RCC 7860 (cell line): Measurements from ENCODE around the gene RASA3.
"Not testable (repeated sequence)": the region's sequence is repeated elsewhere in the genome, so short reads cannot be mapped to it uniquely, and the experiment has no call there.

Experiments
- DNase-seq: peaks from one replicate; pipeline ENCODE4 v3.0.0-alpha.2; 2015; ENCODE audit warnings: low spot score
- FAIRE-seq: peaks from 2 replicates; lab custom pipeline; 2012; peaks lifted over from hg19 to GRCh38; lab: Jason Lieb, UNC

Gene RASA3

DNA sequence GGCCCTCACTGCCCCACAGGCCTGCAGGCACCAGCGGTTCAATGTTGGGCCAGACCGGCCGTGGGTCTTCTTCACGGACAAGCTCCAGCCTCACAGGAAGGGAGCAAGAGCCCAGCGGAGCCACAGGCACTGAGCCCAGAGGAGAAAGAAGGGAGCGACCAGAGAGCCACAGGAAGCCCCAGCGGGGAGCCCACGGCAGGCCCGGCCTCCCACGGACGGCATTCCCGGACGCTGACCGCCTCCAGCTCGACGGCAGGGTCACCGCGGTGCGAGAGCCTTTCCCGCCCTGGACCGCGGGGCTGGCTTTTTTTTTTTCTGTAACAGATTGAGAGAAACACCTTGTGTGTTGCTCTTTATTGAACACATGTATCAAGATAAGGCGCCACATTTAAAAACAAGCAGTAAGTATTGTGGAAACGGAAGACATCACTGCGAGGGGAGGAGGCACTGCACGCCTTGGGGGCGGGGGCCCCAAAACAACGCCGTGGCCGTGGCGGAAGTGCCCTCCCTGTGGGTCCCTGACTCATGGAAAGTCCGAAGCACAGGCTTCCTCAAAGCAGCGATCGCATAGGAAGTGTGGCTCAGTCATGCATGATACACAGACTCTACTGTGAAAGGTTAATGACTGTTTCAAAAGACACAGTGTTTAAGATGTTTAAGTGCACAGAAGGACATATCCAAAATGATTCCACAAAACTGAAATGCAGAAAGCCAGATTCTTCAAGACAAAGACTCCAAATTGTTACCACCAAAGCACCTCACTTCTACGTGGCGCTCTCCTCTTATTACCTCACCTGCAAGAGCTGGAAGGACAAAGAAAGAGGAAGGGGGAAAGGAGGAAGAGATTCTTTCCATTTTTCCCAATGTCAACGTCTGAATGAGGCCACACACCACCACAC lies 3.5 kb downstream of the RASA3 start:
- peak; percentile 88 for FAIRE-seq
- peak; percentile 82 for DNase-seq

- DNase-seq = no peak
- no peak for FAIRE-seq
Observed at GRCh38 chr13:114128348-114128623, 4.1 kb downstream of the RASA3 start.

GRCh38 chr13:114127473-114128347 lies 4.7 kb downstream of the RASA3 start:
- DNase-seq (no peak), FAIRE-seq (no peak)

DNA sequence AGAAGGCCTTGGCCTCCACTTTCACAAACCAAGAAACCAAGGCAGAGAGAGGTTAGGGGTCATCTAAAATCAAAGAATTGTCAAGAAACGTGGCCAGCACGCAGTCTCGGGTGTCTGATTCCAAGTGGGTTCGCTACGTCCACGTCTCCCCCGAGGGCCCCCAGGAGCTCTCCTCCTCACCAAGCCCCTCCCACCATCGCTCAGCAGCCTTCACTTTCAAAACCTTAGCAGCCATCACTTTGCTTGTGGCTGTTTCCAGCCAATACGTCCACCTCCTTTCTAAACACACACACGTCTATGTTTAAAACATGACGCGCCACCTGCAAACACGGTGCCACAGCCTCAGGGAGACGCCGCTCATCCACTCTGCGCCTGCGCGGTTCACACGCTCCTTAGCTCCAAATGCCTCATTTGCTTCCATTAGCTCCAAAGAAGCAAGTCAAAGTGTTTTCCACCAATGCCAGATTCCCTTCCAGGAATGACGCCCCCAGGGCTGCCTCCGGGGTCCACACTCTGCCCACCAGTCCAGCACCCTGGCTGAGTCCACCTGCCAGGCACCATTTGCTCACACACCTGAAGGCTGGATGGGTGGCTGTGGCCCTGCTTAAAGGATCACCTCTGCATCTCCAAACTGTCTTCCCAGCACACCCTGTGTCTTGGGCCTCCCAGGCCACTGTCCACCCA lies 5.5 kb downstream of the RASA3 start:
- no peak for DNase-seq
- no peak for FAIRE-seq

- not testable (repeated sequence) for FAIRE-seq, DNase-seq
Observed at GRCh38 chr13:114126086-114126485, 6.3 kb downstream of the RASA3 start.

- no peak for FAIRE-seq
- no peak for DNase-seq
Observed at GRCh38 chr13:114125589-114125988, 6.8 kb downstream of the RASA3 start.

GRCh38 chr13:114124921-114125320 lies 7.5 kb downstream of the RASA3 start:
- no peak for FAIRE-seq
- DNase-seq = peak; percentile 53

DNA sequence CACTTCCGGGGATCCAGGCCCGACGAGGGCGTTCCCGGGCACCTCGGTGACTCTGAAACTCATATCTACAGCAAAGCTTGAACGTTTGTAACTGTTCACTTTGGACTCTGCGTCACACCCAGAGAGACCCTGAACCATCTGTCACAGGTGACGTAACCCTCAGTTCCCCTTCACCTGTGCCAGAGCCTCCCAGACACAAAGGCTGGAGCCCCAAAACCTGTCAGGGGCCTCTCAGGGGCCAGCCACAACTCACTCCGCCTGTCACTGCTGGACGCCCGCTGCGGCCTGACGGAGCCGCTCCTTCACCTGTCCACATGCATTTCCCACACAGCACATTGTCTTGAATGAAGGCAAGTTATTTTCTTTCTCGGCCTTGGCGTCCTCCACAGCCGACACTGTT lies 8.0 kb downstream of the RASA3 start:
- no peak for FAIRE-seq
- DNase-seq = no peak

DNA sequence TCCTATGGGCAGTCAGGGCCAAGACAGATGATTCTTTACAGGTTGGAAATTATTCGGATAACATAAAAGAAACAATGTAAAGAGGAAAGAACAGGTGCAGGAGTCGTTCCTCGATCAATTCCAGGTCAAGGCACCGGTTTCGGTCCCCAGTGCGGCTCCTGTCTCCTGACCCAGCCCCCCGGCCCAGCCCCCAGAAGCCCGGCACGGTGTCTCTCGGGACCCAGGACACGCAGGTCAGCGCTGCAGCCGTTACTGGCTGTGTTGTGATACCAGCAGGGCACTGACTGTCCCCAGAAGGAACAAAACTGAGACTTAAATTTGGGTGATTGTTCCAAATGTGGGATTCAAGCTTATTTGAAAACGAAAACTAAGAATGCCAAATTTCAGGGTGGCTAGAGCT lies 8.5 kb downstream of the RASA3 start:
- FAIRE-seq (no peak), DNase-seq (no peak)

- no peak for DNase-seq
- no peak for FAIRE-seq
Observed at GRCh38 chr13:114123448-114123847, 9.0 kb downstream of the RASA3 start.

GRCh38 chr13:114122591-114123211 lies 9.7 kb downstream of the RASA3 start:
- no peak for FAIRE-seq

DNA sequence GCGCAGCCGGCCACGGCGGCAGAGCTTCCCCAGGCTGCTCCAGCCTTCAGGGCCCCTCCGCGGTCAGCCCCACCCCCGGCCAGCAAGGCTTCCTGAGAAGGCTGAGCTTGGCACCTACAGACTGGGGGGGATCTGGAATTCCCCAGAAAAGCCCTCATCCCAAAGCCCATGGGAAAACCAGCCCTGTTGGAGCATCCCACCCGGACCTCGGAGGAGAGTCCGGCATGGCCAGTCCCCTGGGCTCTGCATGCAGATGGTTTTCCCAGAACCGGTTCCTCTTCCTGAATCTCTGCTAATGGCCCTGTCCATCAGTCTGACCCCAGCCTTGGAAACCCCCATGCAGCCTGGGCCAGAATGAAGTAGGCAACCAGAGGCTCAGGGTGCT lies 10.3 kb downstream of the RASA3 start:
- FAIRE-seq (no peak), DNase-seq (no peak)

More at GRCh38 chr13:114122591-114123211, 9.7 kb downstream of the RASA3 start:
- DNase-seq = no peak

DNA sequence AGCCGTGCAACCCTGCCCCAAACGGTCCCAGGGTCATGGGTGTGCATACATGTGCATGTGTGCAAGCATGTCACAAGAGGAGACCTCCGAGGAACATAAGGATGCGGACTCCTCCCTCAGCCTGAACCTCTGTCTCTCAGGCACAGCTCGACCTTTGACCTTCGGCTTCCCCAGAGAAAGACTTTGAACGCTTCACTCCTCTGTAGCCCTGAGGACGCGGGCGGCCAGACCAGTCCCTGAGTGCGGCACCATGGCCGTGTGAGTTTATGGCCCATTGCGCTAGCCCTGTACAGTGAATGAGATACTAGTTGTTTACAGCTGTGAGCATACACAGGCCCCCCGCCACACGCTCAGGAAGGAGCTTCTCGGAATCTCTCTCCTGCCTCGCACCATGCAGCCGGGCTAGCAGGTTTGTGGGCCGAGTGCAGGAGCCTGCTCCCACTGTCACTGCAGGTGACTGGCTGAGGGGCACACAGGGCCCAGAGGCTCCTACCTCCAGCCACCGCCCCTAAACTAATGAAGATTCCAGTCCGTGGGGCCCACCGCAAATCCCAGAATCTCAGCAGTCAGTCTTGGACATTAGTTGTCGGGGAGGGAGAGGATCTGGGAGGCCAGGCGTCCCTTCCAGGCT lies 10.8 kb downstream of the RASA3 start:
- FAIRE-seq = no peak
- DNase-seq = no peak

DNA sequence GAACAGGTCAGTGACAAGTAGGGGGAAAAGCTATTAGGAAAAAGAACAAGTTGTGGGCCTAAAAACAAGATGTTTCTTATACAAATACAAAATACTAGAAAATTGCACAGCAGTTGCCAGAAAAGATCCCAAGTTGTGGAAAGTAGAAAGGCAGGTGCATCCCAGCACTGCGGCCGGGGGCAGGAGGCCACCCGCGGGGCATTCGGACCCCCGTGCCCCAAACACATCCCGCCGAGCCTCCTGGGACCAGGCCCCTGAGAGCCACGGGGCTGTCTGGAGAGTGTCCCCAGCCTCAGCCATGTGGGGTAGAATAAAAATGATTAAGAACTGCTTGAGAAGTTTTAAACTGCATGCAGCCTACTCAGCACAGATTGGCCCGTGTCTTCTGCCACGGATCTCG lies 11.4 kb downstream of the RASA3 start:
- no peak for FAIRE-seq
- no peak for DNase-seq

DNA sequence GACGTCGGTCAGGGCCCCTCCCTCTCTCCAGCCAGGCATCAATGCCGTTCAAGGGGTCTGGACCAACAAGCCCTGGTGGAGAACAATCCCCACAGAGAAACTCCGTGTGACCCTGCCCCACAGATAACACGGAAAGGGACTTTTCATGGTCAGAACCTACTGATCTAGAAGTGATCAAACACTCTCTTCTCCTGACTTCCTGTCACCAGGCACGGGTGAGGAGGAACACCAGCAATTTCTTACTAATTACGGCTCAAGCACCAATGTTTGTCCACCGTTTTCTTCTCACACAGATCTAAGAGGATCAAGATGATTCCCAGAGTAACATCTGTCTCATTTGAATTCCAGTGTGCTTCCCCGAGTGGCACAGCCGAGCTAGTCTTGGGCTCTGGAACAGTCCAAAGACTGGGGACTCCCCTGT lies 11.8 kb downstream of the RASA3 start:
- FAIRE-seq (no peak), DNase-seq (no peak)

DNA sequence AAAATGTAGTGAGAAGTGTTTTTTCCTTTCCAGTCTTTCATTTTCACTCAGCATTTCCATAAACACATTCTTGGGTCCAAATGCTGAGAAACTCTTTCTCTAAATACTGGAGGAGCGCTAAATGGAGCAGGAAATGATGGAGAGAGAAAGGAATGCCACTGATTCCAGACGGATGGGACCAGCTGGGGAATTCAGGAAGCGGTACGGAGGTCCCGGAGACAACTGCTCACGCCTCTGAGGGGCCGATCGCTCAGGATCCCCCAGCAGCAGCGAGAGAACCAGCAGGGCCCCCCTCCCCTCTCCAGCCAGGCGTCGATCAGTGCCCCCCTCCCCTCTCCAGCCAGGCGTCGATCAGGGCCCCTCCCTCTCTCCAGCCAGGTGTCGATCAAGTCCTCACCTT lies 13.2 kb downstream of the RASA3 start:
- FAIRE-seq = peak; percentile 30

GRCh38 chr13:114118511-114119123 lies 13.8 kb downstream of the RASA3 start:
- FAIRE-seq = peak; percentile 86
- DNase-seq = peak; percentile 72

More for the DNA sequence above, 13.2 kb downstream of the RASA3 start:
- DNase-seq = peak; percentile 68

DNA sequence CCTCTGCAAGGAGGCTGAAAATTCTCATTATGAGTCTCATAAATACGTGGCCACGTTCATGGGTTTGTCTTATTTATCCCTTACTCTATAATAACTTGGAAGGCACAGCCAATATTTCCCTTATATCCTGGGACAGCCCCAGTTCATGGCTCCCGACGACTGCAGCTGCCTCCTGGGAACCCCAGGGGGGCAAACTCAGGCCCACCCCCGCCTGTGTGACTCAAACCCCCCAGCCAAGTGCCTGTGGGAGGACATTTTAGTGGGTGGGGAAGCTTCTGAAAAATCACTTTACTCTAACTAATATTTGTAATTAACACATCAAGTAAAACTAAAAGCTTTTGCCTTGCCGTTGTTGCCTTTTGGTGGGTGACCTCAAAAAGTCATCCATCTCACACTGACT lies 14.3 kb downstream of the RASA3 start:
- FAIRE-seq = no peak
- DNase-seq = no peak

DNA sequence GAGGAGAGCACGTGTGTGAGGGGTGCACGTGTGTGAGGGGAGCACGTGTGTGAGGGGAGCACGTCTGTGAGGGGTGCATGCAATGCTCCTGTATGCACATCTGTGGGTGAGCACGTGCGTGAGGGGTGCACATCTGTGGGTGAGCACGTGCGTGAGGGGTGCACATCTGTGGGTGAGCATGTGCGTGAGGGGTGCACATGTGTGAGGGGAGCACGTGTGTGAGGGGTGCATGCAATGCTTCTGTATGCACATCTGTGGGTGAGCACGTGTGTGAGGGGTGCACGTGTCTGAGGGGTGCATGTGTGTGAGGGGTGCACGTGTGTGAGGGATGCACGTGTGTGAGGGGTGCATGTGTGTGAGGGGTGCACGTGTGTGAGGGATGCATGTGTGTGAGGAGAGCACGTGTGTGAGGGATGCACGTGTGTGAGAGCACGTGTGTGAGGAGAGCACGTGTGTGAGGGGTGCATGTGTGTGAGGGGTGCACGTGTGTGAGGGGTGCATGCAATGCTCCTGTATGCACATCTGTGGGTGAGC lies 15.0 kb downstream of the RASA3 start:
- not testable (repeated sequence) for FAIRE-seq, DNase-seq

DNA sequence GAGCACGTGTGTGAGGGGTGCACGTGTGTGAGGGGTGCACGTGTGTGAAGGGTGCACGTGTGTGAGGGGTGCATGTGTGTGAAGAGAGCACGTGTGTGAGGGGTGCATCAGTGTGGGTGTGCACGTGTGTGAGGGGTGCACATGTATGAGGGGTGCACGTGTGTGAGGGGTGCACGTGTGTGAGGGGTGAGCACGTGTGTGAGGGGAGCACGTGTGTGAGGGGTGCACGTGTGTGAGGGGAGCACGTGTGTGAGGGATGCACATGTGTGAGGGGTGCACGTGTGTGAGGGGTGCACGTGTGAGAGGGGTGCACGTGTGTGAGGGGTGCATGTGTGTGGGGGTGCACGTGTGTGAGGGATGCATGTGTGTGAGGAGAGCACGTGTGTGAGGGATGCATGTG lies 15.7 kb downstream of the RASA3 start:
- DNase-seq (no peak), FAIRE-seq (no peak)
